A673 (cell line): ENCODE results near the gene SNAP25. TPM values are rescaled to one million over a fixed set of nuclear protein-coding genes. Genes with fewer than 3 reads are reported as not detected.

Source experiments
- BruUV-seq: library from RNA; stranded (reverse); fragments of 400-500 nt; replicated peaks from 2 replicates; lab custom pipeline; 2021; lab: Mats Ljungman, UMichigan
- CTCF ChIA-PET: fragments of 300-600 bp; sonication (Branson Sonifier 250); formaldehyde crosslinking; loops from one replicate; lab custom pipeline; 2022; ENCODE audit warnings: antibody characterized with exemption; lab: Charles Lee
- POLR2A ChIA-PET: fragments of 300-600 bp; sonication (Branson Sonifier 250); formaldehyde crosslinking; loops from one replicate; lab custom pipeline; 2022; ENCODE audit warnings: antibody characterized with exemption; ENCODE audit not compliant: low non-redundant PET; lab: Charles Lee
- DNase-seq: peaks from one replicate; pipeline ENCODE4 v3.0.0-alpha.2; 2015; ENCODE audit warnings: low spot score
- H3K27ac ChIP-seq: fragments of 200-600 bp; sonication (generic); 2 replicates; pipeline ENCODE4 v1.5.1; 2016; ENCODE audit warnings: mixed run types, low read depth, mild to moderate bottlenecking, mixed read lengths, antibody characterized with exemption, low read length; ENCODE audit not compliant: poor library complexity, severe bottlenecking
- H3K27me3 ChIP-seq: fragments of 200-600 bp; sonication (generic); replicated peaks from 2 replicates; pipeline ENCODE4 v1.6.1; 2017; ENCODE audit warnings: mixed run types, low read depth, mild to moderate bottlenecking, mixed read lengths, antibody characterized with exemption, low read length; ENCODE audit not compliant: insufficient read depth, poor library complexity
- H3K36me3 ChIP-seq: fragments of 200-600 bp; sonication (generic); 2 replicates; pipeline ENCODE4 v1.6.1; 2016; ENCODE audit warnings: mixed run types, mild to moderate bottlenecking, mixed read lengths, antibody characterized with exemption, low read length; ENCODE audit not compliant: insufficient read depth, poor library complexity, severe bottlenecking
- H3K4me1 ChIP-seq: fragments of 200-600 bp; sonication (generic); 2 replicates; pipeline ENCODE4 v1.6.1; 2017; ENCODE audit warnings: mixed run types, mild to moderate bottlenecking, mixed read lengths, antibody characterized with exemption, low read length; ENCODE audit not compliant: insufficient read depth, poor library complexity, severe bottlenecking
- H3K4me3 ChIP-seq: fragments of 200-600 bp; sonication (generic); 2 replicates; pipeline ENCODE4 v1.5.1; 2016; ENCODE audit warnings: low read depth, mixed run types, mild to moderate bottlenecking, mixed read lengths, low read length; ENCODE audit not compliant: poor library complexity, severe bottlenecking
- H3K9me3 ChIP-seq: fragments of 200-600 bp; sonication (generic); 2 replicates; pipeline ENCODE4 v1.6.1; 2016; ENCODE audit warnings: mixed run types, low read depth, mild to moderate bottlenecking, mixed read lengths, antibody characterized with exemption, low read length; ENCODE audit not compliant: poor library complexity, severe bottlenecking
- EZH2 ChIP-seq: fragments of 200-600 bp; sonication (generic); IDR thresholded peaks from 2 replicates; pipeline ENCODE4 v1.6.1; 2017; ENCODE audit warnings: borderline replicate concordance, low read depth, mild to moderate bottlenecking, mixed read lengths, antibody characterized with exemption, low read length; ENCODE audit not compliant: poor library complexity, severe bottlenecking
- intact Hi-C: fragments of 100-400 bp; cut with micrococcal nuclease; formaldehyde crosslinking; loops from one replicate; pipeline ENCODE4 v1.10.0; 2022; ENCODE audit not compliant: unreplicated experiment
- total RNA-seq: library from RNA; stranded (reverse); gene quantifications from 2 replicates; pipeline ENCODE4 v1.2.3, GENCODE V29; 2021
- TF ChIP-seq, protein P1 (sequence below): fragments of 300-800, 200-600 bp; sonication (generic); conservative IDR thresholded peaks from 2 replicates; pipeline ENCODE4 v1.5.1; 2017; ENCODE audit warnings: low read depth, mild to moderate bottlenecking, antibody characterized with exemption, low read length, moderate library complexity, mixed read lengths

Gene SNAP25
- total RNA-seq, 1 experiment from 2014 or later: 5.8 TPM

- no peaks in the 10 kb centered on the region for H3K9me3 ChIP-seq
- H3K27me3 ChIP-seq: no peaks in the 10 kb centered on the region
- POLR2A ChIA-PET: no interaction called here
- intact Hi-C loops: no loop called here
- no peaks in the 10 kb centered on the region for H3K36me3 ChIP-seq
- no peak overlapping the region for H3K27ac ChIP-seq
- no TSS peak for BruUV-seq
- DNase-seq: no peak
- CTCF ChIA-PET: no interaction called here
- no peak for TF ChIP-seq EZH2
- TF ChIP-seq, protein P1, sequence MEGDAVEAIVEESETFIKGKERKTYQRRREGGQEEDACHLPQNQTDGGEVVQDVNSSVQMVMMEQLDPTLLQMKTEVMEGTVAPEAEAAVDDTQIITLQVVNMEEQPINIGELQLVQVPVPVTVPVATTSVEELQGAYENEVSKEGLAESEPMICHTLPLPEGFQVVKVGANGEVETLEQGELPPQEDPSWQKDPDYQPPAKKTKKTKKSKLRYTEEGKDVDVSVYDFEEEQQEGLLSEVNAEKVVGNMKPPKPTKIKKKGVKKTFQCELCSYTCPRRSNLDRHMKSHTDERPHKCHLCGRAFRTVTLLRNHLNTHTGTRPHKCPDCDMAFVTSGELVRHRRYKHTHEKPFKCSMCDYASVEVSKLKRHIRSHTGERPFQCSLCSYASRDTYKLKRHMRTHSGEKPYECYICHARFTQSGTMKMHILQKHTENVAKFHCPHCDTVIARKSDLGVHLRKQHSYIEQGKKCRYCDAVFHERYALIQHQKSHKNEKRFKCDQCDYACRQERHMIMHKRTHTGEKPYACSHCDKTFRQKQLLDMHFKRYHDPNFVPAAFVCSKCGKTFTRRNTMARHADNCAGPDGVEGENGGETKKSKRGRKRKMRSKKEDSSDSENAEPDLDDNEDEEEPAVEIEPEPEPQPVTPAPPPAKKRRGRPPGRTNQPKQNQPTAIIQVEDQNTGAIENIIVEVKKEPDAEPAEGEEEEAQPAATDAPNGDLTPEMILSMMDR: no peak
- no peak overlapping the region for H3K4me3 ChIP-seq
- H3K4me1 ChIP-seq: no peaks in the 10 kb centered on the region
Observed at GRCh38 chr20:10200330-10200729, 18.3 kb upstream of the SNAP25 start.

GRCh38 chr20:10201321-10201870 lies 17.2 kb upstream of the SNAP25 start:
- no peak overlapping the region for H3K27ac ChIP-seq
- DNase-seq: no peak

GRCh38 chr20:10209091-10209490 lies 9.5 kb upstream of the SNAP25 start:
- Histone ChIP-seq H3K27ac (no peak overlapping the region), H3K36me3 (no peaks in the 10 kb centered on the region), H3K4me3 (no peak overlapping the region), H3K9me3 (no peaks in the 10 kb centered on the region), H3K4me1 (no peaks in the 10 kb centered on the region), H3K27me3 (peaks cover 35% of the 10 kb centered on the region)
- CTCF ChIA-PET: no interaction called here
- POLR2A ChIA-PET: no interaction called here
- intact Hi-C loops: no loop called here
- BruUV-seq: no TSS peak
- DNase-seq: no peak
- TF ChIP-seq, protein P1: no peak
- TF ChIP-seq EZH2: no peak

More at GRCh38 chr20:10201321-10201870, 17.2 kb upstream of the SNAP25 start:
- intact Hi-C loops: no loop called here
- no peak overlapping the region for H3K4me3 ChIP-seq
- BruUV-seq: no TSS peak
- H3K4me1 ChIP-seq: no peaks in the 10 kb centered on the region
- H3K9me3 ChIP-seq: no peaks in the 10 kb centered on the region
- H3K36me3 ChIP-seq: no peaks in the 10 kb centered on the region
- H3K27me3 ChIP-seq: no peaks in the 10 kb centered on the region
- ChIA-PET POLR2A (no interaction called here), CTCF (no interaction called here)
- no peak for TF ChIP-seq EZH2
- TF ChIP-seq, protein P1: no peak
